Measurements from ENCODE around the gene PTTG1IP. TPM values are rescaled to one million over a fixed set of nuclear protein-coding genes. Genes with fewer than 3 reads are reported as not detected.

PTTG1IP gene
- total RNA-seq, 1 experiment from 2014 or later = 96.0 TPM

- DNase-seq (ENCODE audit: low spot score) = no peak
- peaks cover 55% of the 10 kb centered on the region for H3K9me3 Mint-ChIP-seq
- CTCF ChIA-PET = no interaction called here
- no peak for ATAC-seq
- TF ChIP-seq ATF6 (CRISPR knock-in tag; IDR thresholded peaks at IDR 0.05) (no peak), JAZF1 (CRISPR knock-in tag; IDR thresholded peaks at IDR 0.05) (no peak)
- TF ChIP-seq, protein P1, sequence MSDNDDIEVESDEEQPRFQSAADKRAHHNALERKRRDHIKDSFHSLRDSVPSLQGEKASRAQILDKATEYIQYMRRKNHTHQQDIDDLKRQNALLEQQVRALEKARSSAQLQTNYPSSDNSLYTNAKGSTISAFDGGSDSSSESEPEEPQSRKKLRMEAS (CRISPR knock-in tag; IDR thresholded peaks at IDR 0.05) = no peak
- POLR2A ChIA-PET = no interaction called here
- H3K27me3 Mint-ChIP-seq (ENCODE audit: low read depth) = peaks cover 63% of the 10 kb centered on the region
- no peak overlapping the region for H3K27ac Mint-ChIP-seq
- no peak overlapping the region for H3K4me3 Mint-ChIP-seq
- H3K36me3 Mint-ChIP-seq = peaks cover 44% of the 10 kb centered on the region
- no peaks in the 10 kb centered on the region for H3K4me1 Mint-ChIP-seq
These were observed 50.3 kb downstream of the PTTG1IP start for GRCh38 chr21:44823179-44823660.

DNA sequence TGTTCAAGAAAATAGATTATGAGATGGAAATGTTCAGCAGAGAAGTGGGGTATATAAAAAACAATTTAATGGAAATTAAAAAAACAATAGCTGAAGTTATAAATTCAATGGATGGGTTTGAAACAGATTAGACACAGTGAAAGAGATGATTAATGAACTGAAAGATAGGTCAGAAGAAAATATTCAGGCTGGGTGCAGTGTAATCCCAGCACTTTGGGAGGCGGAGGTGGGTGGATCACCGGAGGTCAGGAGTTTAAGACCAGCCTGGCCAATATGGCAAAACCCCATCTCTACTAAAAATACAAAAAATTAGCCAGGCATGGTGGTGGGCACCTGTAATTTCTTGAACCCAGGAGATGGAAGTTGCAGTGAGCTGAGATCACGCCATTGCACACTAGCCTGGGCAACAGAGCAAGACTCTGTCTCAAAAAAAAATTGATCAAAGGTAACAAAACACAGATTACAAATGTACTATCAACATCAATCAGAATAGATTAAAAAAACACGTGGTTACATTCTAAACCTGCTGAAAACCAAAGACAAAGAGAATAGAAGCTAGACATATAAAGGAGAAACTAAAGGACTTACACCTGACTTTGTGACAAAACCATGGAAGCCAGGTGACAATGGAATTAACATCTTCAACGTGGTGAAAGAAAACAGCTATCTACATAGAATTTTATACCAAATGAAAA lies 50.9 kb downstream of the PTTG1IP start:
- ATAC-seq (no peak), DNase-seq (ENCODE audit: low spot score) (no peak)
- no peak overlapping the region for H3K27ac Mint-ChIP-seq
- peaks cover 38% of the 10 kb centered on the region for H3K36me3 Mint-ChIP-seq
- ChIA-PET POLR2A (no interaction called here), CTCF (no interaction called here)
- no peak for TF ChIP-seq ELF4 (CRISPR knock-in tag; IDR thresholded peaks at IDR 0.05; ENCODE audit: low read depth)
- no peak for TF ChIP-seq ZNF532 (CRISPR knock-in tag; IDR thresholded peaks at IDR 0.05; ENCODE audit: borderline replicate concordance)
- TF ChIP-seq ATF2 (CRISPR knock-in tag; IDR thresholded peaks at IDR 0.05; ENCODE audit: borderline replicate concordance, low read depth) = no peak
- no peak for TF ChIP-seq ZNF396 (CRISPR knock-in tag; IDR thresholded peaks at IDR 0.05; ENCODE audit: borderline replicate concordance)
- no peak for TF ChIP-seq ZBTB43 (CRISPR knock-in tag; IDR thresholded peaks at IDR 0.05)
- no peak for TF ChIP-seq ZBTB21 (CRISPR knock-in tag; IDR thresholded peaks at IDR 0.05; ENCODE audit: borderline replicate concordance)
- TF ChIP-seq, protein P2, sequence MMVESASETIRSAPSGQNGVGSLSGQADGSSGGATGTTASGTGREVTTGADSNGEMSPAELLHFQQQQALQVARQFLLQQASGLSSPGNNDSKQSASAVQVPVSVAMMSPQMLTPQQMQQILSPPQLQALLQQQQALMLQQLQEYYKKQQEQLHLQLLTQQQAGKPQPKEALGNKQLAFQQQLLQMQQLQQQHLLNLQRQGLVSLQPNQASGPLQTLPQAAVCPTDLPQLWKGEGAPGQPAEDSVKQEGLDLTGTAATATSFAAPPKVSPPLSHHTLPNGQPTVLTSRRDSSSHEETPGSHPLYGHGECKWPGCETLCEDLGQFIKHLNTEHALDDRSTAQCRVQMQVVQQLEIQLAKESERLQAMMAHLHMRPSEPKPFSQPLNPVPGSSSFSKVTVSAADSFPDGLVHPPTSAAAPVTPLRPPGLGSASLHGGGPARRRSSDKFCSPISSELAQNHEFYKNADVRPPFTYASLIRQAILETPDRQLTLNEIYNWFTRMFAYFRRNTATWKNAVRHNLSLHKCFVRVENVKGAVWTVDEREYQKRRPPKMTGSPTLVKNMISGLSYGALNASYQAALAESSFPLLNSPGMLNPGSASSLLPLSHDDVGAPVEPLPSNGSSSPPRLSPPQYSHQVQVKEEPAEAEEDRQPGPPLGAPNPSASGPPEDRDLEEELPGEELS (CRISPR knock-in tag; IDR thresholded peaks at IDR 0.05) = no peak
- peak; percentile 93 for TF ChIP-seq ZNF317 (CRISPR knock-in tag; IDR thresholded peaks at IDR 0.05; ENCODE audit: borderline replicate concordance, low read depth)
- TF ChIP-seq AR (CRISPR knock-in tag; IDR thresholded peaks at IDR 0.05) = no peak
- H3K4me1 Mint-ChIP-seq = no peaks in the 10 kb centered on the region
- H3K9me3 Mint-ChIP-seq = peaks cover 50% of the 10 kb centered on the region
- H3K4me3 Mint-ChIP-seq = no peak overlapping the region
- H3K27me3 Mint-ChIP-seq (ENCODE audit: low read depth) = peaks cover 57% of the 10 kb centered on the region
